Keratinocyte (primary cell): ENCODE measurements around the gene TBCD. TPM values are rescaled to one million over a fixed set of nuclear protein-coding genes. Genes with fewer than 3 reads are reported as not detected.
"Not testable (repeated sequence)": the region's sequence is repeated elsewhere in the genome, so short reads cannot be mapped to it uniquely, and the experiment has no call there.

Experiments
- DNase-seq: peaks from one replicate; pipeline ENCODE4 v3.0.0-alpha.2; 2011; ENCODE audit warnings: low read depth, missing footprints, low spot score
- FAIRE-seq: peaks from 2 replicates; lab custom pipeline; 2011; peaks lifted over from hg19 to GRCh38; lab: Jason Lieb, UNC
- H2AFZ ChIP-seq: 2 replicates; pipeline ENCODE4 v1.6.0; 2012; ENCODE audit warnings: low read length, control low read depth, inconsistent platforms; ENCODE audit not compliant: control insufficient read depth
- H3K27ac ChIP-seq: 2 replicates; pipeline ENCODE4 v1.5.1; 2011; ENCODE audit warnings: low read length; ENCODE audit not compliant: control insufficient read depth, insufficient read depth
- H3K27me3 ChIP-seq: 3 replicates; pipeline ENCODE4 v1.6.0; 2011; ENCODE audit warnings: low read length; ENCODE audit not compliant: control insufficient read depth, insufficient read depth; ENCODE audit errors: extremely low read depth
- H3K36me3 ChIP-seq, 2 experiments: 2 replicates in 1 of 2; 3 replicates in 1 of 2; pipeline ENCODE4 v1.5.1; 2011; ENCODE audit warnings: low read length in 2 of 2, mild to moderate bottlenecking in 1 of 2; ENCODE audit not compliant: control insufficient read depth in 2 of 2, insufficient read depth in 2 of 2; ENCODE audit errors: extremely low read depth in 1 of 2
- H3K4me1 ChIP-seq: 3 replicates; pipeline ENCODE4 v1.5.1; 2011; ENCODE audit warnings: low read length; ENCODE audit not compliant: control insufficient read depth, insufficient read depth; ENCODE audit errors: extremely low read depth
- H3K4me2 ChIP-seq: 3 replicates; pipeline ENCODE4 v1.6.0; 2011; ENCODE audit warnings: low read depth, low read length; ENCODE audit not compliant: control insufficient read depth, insufficient read depth; ENCODE audit errors: extremely low read depth
- H3K4me3 ChIP-seq, 3 experiments: fragments of 200-600 bp in 1 of 3; sonication (generic) in 1 of 3; 2 replicates in 2 of 3; 3 replicates in 1 of 3; pipeline ENCODE4 v1.5.1; 2011 to 2016; ENCODE audit warnings: low read length in 3 of 3, mild to moderate bottlenecking in 3 of 3, control low read depth in 2 of 3, inconsistent platforms in 1 of 3, low read depth in 1 of 3, mixed read lengths in 1 of 3, mixed run types in 1 of 3, moderate library complexity in 1 of 3; ENCODE audit not compliant: control insufficient read depth in 2 of 3, insufficient read depth in 2 of 3; ENCODE audit errors: extremely low read depth in 1 of 3
- H3K79me2 ChIP-seq: 2 replicates; pipeline ENCODE4 v1.6.0; 2012; ENCODE audit warnings: low read length; ENCODE audit not compliant: control insufficient read depth, insufficient read depth
- H3K9ac ChIP-seq: 3 replicates; pipeline ENCODE4 v1.6.0; 2011; ENCODE audit warnings: low read length; ENCODE audit not compliant: control insufficient read depth, insufficient read depth; ENCODE audit errors: extremely low read depth
- H3K9me1 ChIP-seq: 3 replicates; pipeline ENCODE4 v1.6.0; 2011; ENCODE audit warnings: low read length; ENCODE audit not compliant: control insufficient read depth, insufficient read depth; ENCODE audit errors: extremely low read depth
- H3K9me3 ChIP-seq: 2 replicates; pipeline ENCODE4 v1.5.1; 2012; ENCODE audit warnings: low read depth, low read length; ENCODE audit not compliant: control insufficient read depth
- H4K20me1 ChIP-seq: 3 replicates; pipeline ENCODE4 v1.6.0; 2011; ENCODE audit warnings: low read length; ENCODE audit not compliant: control insufficient read depth, insufficient read depth; ENCODE audit errors: extremely low read depth
- EZH2 ChIP-seq: IDR thresholded peaks from one replicate; pipeline ENCODE4 v1.6.1; 2012; ENCODE audit warnings: inconsistent platforms, mild to moderate bottlenecking, low read length, moderate library complexity
- dilution Hi-C: fragments of 300-500 bp; cut with MboI; formaldehyde crosslinking; loops from one replicate; pipeline ENCODE4 v1.7.0; 2020; ENCODE audit warnings: low sequenced_read_pairs; ENCODE audit not compliant: extremely low pct_ligation_motif_present
- polyA plus RNA-seq, 5 experiments: library from polyadenylated mRNA; depleted of rRNA in 3 of 5; stranded (reverse) in 3 of 5; stranded (forward) in 1 of 5; unstranded in 1 of 5; fragments of >200 nt; gene quantifications; 1 replicate in 1 of 5; 2 replicates in 3 of 5; 3 replicates in 1 of 5; pipeline versions ENCODE4 v1.2.1 to v1.2.3, GENCODE V29; 2011 to 2012; ENCODE audit warnings: missing spikeins in 2 of 5, low read depth in 1 of 5, low replicate concordance in 1 of 5
- TF ChIP-seq, protein P1 (sequence below), 3 experiments: IDR thresholded peaks in 1 of 3; conservative IDR thresholded peaks in 1 of 3; optimal IDR thresholded peaks in 1 of 3; 2 replicates in 2 of 3; 3 replicates in 1 of 3; pipeline versions ENCODE3 to v1.5.1; 2011; ENCODE audit warnings: low read length in 3 of 3, mild to moderate bottlenecking in 3 of 3, moderate library complexity in 2 of 3, control low read depth in 1 of 3, inconsistent platforms in 1 of 3; ENCODE audit not compliant: insufficient read depth in 2 of 3; ENCODE audit errors: extremely low read depth in 1 of 3

Gene TBCD
- polyA plus RNA-seq, 1 donor (not counting 4 experiments of a cell fraction or from before 2014, with no cell fraction given) = 36.2 TPM

- peaks cover 16 to 22% of the 10 kb centered on the region in 2 experiments for H3K36me3 ChIP-seq
Observed at GRCh38 chr17:82769041-82769440, 17.2 kb downstream of the TBCD start.

GRCh38 chr17:82772026-82772425, 20.2 kb downstream of the TBCD start:
- H3K4me3 ChIP-seq = no peak overlapping the region
- no peak overlapping the region for H3K27ac ChIP-seq
- H2AFZ ChIP-seq = no peak overlapping the region
- peaks cover 3% of the 10 kb centered on the region for H3K79me2 ChIP-seq
- FAIRE-seq (no peak), DNase-seq (no peak)
- H3K36me3 ChIP-seq = peaks cover 9 to 25% of the 10 kb centered on the region in 2 experiments
- H3K9ac ChIP-seq = no peak overlapping the region
- H3K9me3 ChIP-seq = no peaks in the 10 kb centered on the region
- H3K27me3 ChIP-seq = no peaks in the 10 kb centered on the region
- peaks cover 4% of the 10 kb centered on the region for H4K20me1 ChIP-seq
- H3K4me1 ChIP-seq = no peaks in the 10 kb centered on the region
- TF ChIP-seq, protein P1, sequence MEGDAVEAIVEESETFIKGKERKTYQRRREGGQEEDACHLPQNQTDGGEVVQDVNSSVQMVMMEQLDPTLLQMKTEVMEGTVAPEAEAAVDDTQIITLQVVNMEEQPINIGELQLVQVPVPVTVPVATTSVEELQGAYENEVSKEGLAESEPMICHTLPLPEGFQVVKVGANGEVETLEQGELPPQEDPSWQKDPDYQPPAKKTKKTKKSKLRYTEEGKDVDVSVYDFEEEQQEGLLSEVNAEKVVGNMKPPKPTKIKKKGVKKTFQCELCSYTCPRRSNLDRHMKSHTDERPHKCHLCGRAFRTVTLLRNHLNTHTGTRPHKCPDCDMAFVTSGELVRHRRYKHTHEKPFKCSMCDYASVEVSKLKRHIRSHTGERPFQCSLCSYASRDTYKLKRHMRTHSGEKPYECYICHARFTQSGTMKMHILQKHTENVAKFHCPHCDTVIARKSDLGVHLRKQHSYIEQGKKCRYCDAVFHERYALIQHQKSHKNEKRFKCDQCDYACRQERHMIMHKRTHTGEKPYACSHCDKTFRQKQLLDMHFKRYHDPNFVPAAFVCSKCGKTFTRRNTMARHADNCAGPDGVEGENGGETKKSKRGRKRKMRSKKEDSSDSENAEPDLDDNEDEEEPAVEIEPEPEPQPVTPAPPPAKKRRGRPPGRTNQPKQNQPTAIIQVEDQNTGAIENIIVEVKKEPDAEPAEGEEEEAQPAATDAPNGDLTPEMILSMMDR (optimal IDR thresholded peaks at IDR 0.05 in 1 of 3, IDR thresholded peaks at IDR 0.05 in 1 of 3, conservative IDR thresholded peaks at IDR 0.05 in 1 of 3; ENCODE audit: extremely low read depth in 1 of 3, insufficient read depth in 2 of 3, low read length in 3 of 3) = no peak
- no peak for TF ChIP-seq EZH2
- dilution Hi-C loops = no loop called here
- no peaks in the 10 kb centered on the region for H3K9me1 ChIP-seq
- H3K4me2 ChIP-seq = no peak overlapping the region

More at GRCh38 chr17:82769041-82769440, 17.2 kb downstream of the TBCD start:
- no peak overlapping the region for H3K4me2 ChIP-seq
- TF ChIP-seq, protein P1 (optimal IDR thresholded peaks at IDR 0.05 in 1 of 3, IDR thresholded peaks at IDR 0.05 in 1 of 3, conservative IDR thresholded peaks at IDR 0.05 in 1 of 3; ENCODE audit: extremely low read depth in 1 of 3, insufficient read depth in 2 of 3, low read length in 3 of 3) = no peak
- no peak for TF ChIP-seq EZH2
- no peaks in the 10 kb centered on the region for H3K27me3 ChIP-seq
- no peaks in the 10 kb centered on the region for H3K79me2 ChIP-seq
- no peaks in the 10 kb centered on the region for H4K20me1 ChIP-seq
- no peak overlapping the region for H3K4me3 ChIP-seq
- no peaks in the 10 kb centered on the region for H3K9me1 ChIP-seq
- no peak for FAIRE-seq
- H3K4me1 ChIP-seq = no peaks in the 10 kb centered on the region
- H3K9ac ChIP-seq = no peak overlapping the region
- no peak overlapping the region for H2AFZ ChIP-seq
- H3K27ac ChIP-seq = no peak overlapping the region
- DNase-seq = no peak
- H3K9me3 ChIP-seq = no peaks in the 10 kb centered on the region
- dilution Hi-C loops = no loop called here

DNA sequence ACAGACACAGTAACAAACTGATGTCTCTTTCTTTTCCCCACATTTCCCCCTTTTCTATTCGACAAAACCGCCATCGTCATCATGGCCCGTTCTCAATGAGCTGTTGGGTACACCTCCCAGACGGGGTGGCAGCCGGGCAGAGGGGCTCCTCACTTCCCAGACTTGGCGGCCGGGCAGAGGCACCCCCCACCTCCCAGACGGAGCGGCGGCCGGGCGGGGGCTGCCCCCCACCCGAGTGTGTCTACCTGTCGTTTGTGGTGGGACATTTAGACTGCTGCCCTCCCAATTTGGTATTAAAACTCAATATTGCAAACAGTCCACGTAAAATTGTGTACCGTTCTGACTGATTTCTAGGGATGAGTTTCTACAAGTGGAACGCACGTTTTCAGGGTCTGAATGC, 22.6 kb downstream of the TBCD start:
- Histone ChIP-seq H3K36me3 (peaks cover 4 to 16% of the 10 kb centered on the region in 2 experiments), H3K4me2 (peak overlapping the region; percentile 42)
- H3K9me3 ChIP-seq, dilution Hi-C loops, H3K79me2 ChIP-seq, H3K9me1 ChIP-seq, H3K27ac ChIP-seq, DNase-seq, H3K4me1 ChIP-seq, H3K4me3 ChIP-seq, H3K9ac ChIP-seq, H3K27me3 ChIP-seq, H2AFZ ChIP-seq, FAIRE-seq, H4K20me1 ChIP-seq: not testable (repeated sequence)
